GM13977 (cell line): ENCODE data around the gene P2RX4.

ENCODE experiments used
- DNase-seq: peaks from one replicate; pipeline ENCODE4 v3.0.0; 2012; ENCODE audit warnings: low spot score
- in situ Hi-C: fragments of 300-500 bp; cut with MboI; formaldehyde crosslinking; loops from one replicate; pipeline ENCODE4 v1.12.0; 2022; ENCODE audit warnings: low sequenced_read_pairs, low pct_unique_long_range_greater_than_20kb, mixed read lengths, inconsistent platforms; ENCODE audit not compliant: unreplicated experiment
- TF ChIP-seq, protein P1 (sequence below): IDR thresholded peaks from 2 replicates; pipeline ENCODE4 v1.5.1; 2012; ENCODE audit warnings: mild to moderate bottlenecking, control low read depth; ENCODE audit not compliant: insufficient read depth; ENCODE audit errors: extremely low read depth, missing control alignments

The P2RX4 gene

GRCh38 chr12:121187501-121187900 lies 22.4 kb upstream of the P2RX4 start:
- TF ChIP-seq, protein P1, sequence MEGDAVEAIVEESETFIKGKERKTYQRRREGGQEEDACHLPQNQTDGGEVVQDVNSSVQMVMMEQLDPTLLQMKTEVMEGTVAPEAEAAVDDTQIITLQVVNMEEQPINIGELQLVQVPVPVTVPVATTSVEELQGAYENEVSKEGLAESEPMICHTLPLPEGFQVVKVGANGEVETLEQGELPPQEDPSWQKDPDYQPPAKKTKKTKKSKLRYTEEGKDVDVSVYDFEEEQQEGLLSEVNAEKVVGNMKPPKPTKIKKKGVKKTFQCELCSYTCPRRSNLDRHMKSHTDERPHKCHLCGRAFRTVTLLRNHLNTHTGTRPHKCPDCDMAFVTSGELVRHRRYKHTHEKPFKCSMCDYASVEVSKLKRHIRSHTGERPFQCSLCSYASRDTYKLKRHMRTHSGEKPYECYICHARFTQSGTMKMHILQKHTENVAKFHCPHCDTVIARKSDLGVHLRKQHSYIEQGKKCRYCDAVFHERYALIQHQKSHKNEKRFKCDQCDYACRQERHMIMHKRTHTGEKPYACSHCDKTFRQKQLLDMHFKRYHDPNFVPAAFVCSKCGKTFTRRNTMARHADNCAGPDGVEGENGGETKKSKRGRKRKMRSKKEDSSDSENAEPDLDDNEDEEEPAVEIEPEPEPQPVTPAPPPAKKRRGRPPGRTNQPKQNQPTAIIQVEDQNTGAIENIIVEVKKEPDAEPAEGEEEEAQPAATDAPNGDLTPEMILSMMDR: no peak
- in situ Hi-C loops: no loop called here
- DNase-seq: no peak

DNA sequence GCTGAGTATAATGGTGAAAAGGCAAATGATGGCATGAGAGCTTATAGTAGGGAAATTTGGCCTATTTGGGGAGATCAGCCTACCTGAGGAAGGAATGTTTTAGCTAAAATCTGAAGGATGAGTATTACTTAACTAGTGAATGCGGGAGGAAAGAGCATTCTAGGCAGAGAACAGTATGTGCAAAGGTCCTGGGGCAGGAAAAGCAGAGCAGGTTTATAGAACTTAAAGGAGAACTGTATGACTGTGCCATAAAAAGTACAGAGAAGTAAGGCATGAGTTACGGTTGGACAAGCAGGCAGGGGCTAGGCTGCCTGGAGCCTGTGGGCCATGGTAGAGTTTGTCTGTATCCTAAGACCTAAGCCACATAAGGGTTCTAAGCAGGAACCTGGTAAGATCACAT lies 21.7 kb upstream of the P2RX4 start:
- TF ChIP-seq, protein P1: no peak
- DNase-seq: no peak
- in situ Hi-C loops: no loop called here

- TF ChIP-seq, protein P1: no peak
- in situ Hi-C loops: no loop called here
- no peak for DNase-seq
These were observed 20.8 kb upstream of the P2RX4 start for GRCh38 chr12:121189131-121189530.

- no peak for DNase-seq
- in situ Hi-C loops: no loop called here
- TF ChIP-seq, protein P1: no peak
These were observed 20.2 kb upstream of the P2RX4 start for GRCh38 chr12:121189619-121190155.

- in situ Hi-C loops: no loop called here
- TF ChIP-seq, protein P1: no peak
- DNase-seq: no peak
These were observed 19.4 kb upstream of the P2RX4 start for GRCh38 chr12:121190523-121191031.

GRCh38 chr12:121191151-121191550 lies 18.8 kb upstream of the P2RX4 start:
- no peak for DNase-seq
- TF ChIP-seq, protein P1: no peak
- in situ Hi-C loops: no loop called here
